Neural cell (in vitro differentiated cells): ENCODE data around the gene KRT38.

Experiments used
- CTCF ChIP-seq: fragments of 450-650 bp; IDR thresholded peaks from 2 replicates; pipeline ENCODE4 v1.5.1; 2014; ENCODE audit warnings: antibody characterized with exemption, mild to moderate bottlenecking, moderate library complexity; ENCODE audit not compliant: poor library complexity, severe bottlenecking
- POLR2AphosphoS5 ChIP-seq: IDR thresholded peaks from 2 replicates; pipeline ENCODE4 v1.6.1; 2012

- TF ChIP-seq POLR2AphosphoS5, result no peak
- TF ChIP-seq CTCF, result no peak
These were observed 48.5 kb downstream of the KRT38 start for GRCh38 chr17:41392278-41392677.
